Right cardiac atrium (tissue), 5 donors: ENCODE data around the gene TINCR. TPM values are rescaled to one million over a fixed set of nuclear protein-coding genes. Genes with fewer than 3 reads are reported as not detected.

ENCODE experiments used
- ATAC-seq, 2 donors: fragments of 200-7000 bp; cut with Tn5 transposase; one replicate each; pipeline versions ENCODE4 v1.8.0 to v1.9.1; 2020; ENCODE audit warnings: moderate library complexity in 2 of 2, mild to moderate bottlenecking in 1 of 2
- DNase-seq, 3 donors: peaks; one replicate each; pipeline ENCODE4 v3.0.0-alpha.2; 2020
- H3K27ac ChIP-seq: one replicate; pipeline ENCODE4 v1.5.1; 2013; ENCODE audit warnings: mild to moderate bottlenecking, low read length, control low read depth, moderate library complexity
- H3K27me3 ChIP-seq: one replicate; pipeline ENCODE4 v1.6.1; 2013; ENCODE audit not compliant: control insufficient read depth, insufficient read depth
- H3K4me1 ChIP-seq: one replicate; pipeline ENCODE4 v1.6.1; 2013; ENCODE audit warnings: low read length; ENCODE audit not compliant: control insufficient read depth, insufficient read depth
- H3K4me3 ChIP-seq: one replicate; pipeline ENCODE4 v1.5.1; 2013; ENCODE audit warnings: low read length, control low read depth
- H3K9me3 ChIP-seq: one replicate; pipeline ENCODE4 v1.6.1; 2013; ENCODE audit warnings: low read length; ENCODE audit not compliant: control insufficient read depth
- WGBS: extraction: QIAGEN DNeasy Blood & Tissue Kit; methylation state at CpG from one replicate; pipeline ENCODE4 v1.1.7; 2013; 5-methylcytosine and 5-hydroxymethylcytosine counted together
- intact Hi-C, 4 donors: fragments of 100-400 bp; cut with DNase I; formaldehyde crosslinking; loops; one replicate each; pipeline versions ENCODE4 v1.11.0 to v1.14.0; 2022 to 2023
- polyA plus RNA-seq: library from polyadenylated mRNA; stranded (reverse); fragments of 200-250 nt; gene quantifications from one replicate; pipeline ENCODE4 v1.2.3, GENCODE V29; 2013
- total RNA-seq, 4 donors: library from RNA; stranded (reverse); fragmentation: NEBNext Ultra II Directional; extraction: Animal tissue kit (Norgen Biotek cat#: 25700); gene quantifications; one replicate each; pipeline ENCODE4 v1.2.1, GENCODE V29; 2021
- donor health status: healthy with polysubstance abuse.
- donor health status: DM: no; HTN: yes; CAD: no.
- donor health status: DM: no; HTN: no; CAD: no.
- donor health status: DM: no; HTN: yes; CAD: no; lungs with severe emphysema.
- donor health status: DM: yes; HTN: yes; CAD: no.

The TINCR gene
- total and polyA plus RNA-seq, 5 donors, result 0.06 to 0.34 (median 0.10) TPM; not detected in 1

- DNase-seq (no peak), ATAC-seq (no peak)
- no peak overlapping the region for H3K4me3 ChIP-seq
- H3K4me1 ChIP-seq, result no peaks in the 10 kb centered on the region
- H3K9me3 ChIP-seq, result no peaks in the 10 kb centered on the region
- WGBS, result 86% methylated on average over 8 of the region's 8 CpGs
- intact Hi-C loops, result no loop called here
- H3K27me3 ChIP-seq, result no peaks in the 10 kb centered on the region
- no peak overlapping the region for H3K27ac ChIP-seq
Observed at GRCh38 chr19:5600797-5601196, 33.0 kb upstream of the TINCR start.

GRCh38 chr19:5595745-5596144 is 28.0 kb upstream of the TINCR start:
- intact Hi-C loops, result no loop called here
- ATAC-seq, result no peak
- no peaks in the 10 kb centered on the region for H3K4me1 ChIP-seq
- no peak overlapping the region for H3K27ac ChIP-seq
- no peak overlapping the region for H3K4me3 ChIP-seq
- WGBS, result 94% methylated on average over 9 of the region's 9 CpGs
- no peaks in the 10 kb centered on the region for H3K27me3 ChIP-seq
- no peaks in the 10 kb centered on the region for H3K9me3 ChIP-seq
- no peak for DNase-seq

GRCh38 chr19:5595129-5595528 is 27.4 kb upstream of the TINCR start:
- no peaks in the 10 kb centered on the region for H3K9me3 ChIP-seq
- H3K27me3 ChIP-seq, result no peaks in the 10 kb centered on the region
- intact Hi-C loops, result no loop called here
- ATAC-seq, result no peak
- no peak overlapping the region for H3K27ac ChIP-seq
- 94% methylated on average over 18 of the region's 18 CpGs for WGBS
- no peak for DNase-seq
- H3K4me1 ChIP-seq, result no peaks in the 10 kb centered on the region
- no peak overlapping the region for H3K4me3 ChIP-seq

DNA sequence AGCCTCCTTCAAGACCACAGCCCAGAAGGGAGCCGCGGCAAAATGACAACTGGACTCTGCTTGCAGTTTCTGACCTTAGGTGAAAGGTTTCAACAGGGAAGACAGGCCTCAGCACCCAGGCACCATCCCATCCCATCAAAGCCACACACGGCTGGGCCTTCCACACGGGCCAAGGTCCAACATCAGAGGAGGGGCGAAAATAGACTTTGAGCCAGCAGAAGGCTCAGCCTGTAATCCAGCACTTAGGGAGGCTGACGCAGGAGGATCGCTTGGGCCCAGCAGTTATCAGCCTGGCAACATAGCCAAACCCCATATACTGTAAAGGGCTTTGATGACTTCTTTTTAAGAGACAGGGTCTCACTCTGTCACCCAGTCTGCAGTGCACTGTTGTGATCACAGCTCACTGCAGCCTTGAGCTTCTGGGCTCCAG is 26.8 kb upstream of the TINCR start:
- no peaks in the 10 kb centered on the region for H3K4me1 ChIP-seq
- intact Hi-C loops, result no loop called here
- H3K27ac ChIP-seq, result no peak overlapping the region
- no peaks in the 10 kb centered on the region for H3K27me3 ChIP-seq
- no peak for DNase-seq
- no peaks in the 10 kb centered on the region for H3K9me3 ChIP-seq
- no peak overlapping the region for H3K4me3 ChIP-seq
- 87% methylated on average over 7 of the region's 7 CpGs for WGBS
- ATAC-seq, result no peak

GRCh38 chr19:5593343-5594255 is 25.8 kb upstream of the TINCR start:
- Histone ChIP-seq H3K27me3 (no peaks in the 10 kb centered on the region), H3K9me3 (no peaks in the 10 kb centered on the region), H3K4me3 (no peak overlapping the region), H3K27ac (no peak overlapping the region), H3K4me1 (peaks cover 2% of the 10 kb centered on the region)
- intact Hi-C loops, result no loop called here
- no peak for DNase-seq
- no peak for ATAC-seq
- WGBS, result 92% methylated on average over 67 of the region's 67 CpGs

- DNase-seq, result no peak
- 89% methylated on average over 24 of the region's 24 CpGs for WGBS
- H3K9me3 ChIP-seq, result no peaks in the 10 kb centered on the region
Observed at GRCh38 chr19:5592531-5593342, 25.0 kb upstream of the TINCR start.

DNA sequence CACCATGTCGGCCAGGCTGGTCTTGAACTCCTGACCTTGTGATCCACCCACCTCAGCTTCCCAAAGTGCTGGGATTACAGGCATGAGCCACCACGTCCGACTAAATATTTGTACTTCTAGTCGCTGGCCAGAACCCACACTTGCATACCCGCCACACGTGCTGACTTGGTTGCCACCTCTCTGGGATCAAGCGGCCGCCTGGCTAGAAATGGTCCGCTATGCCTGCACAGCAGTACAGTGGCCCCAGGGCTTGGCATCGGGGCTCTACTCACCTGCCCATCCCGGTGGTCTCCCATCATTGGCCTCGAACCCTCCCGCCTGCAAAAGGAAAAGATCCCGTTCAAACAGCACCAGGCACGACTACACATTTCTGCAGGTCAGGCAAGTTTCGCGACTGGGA is 23.7 kb upstream of the TINCR start:
- H3K4me1 ChIP-seq, result peaks cover 2% of the 10 kb centered on the region
- intact Hi-C loops, result no loop called here

More at GRCh38 chr19:5592531-5593342, 25.0 kb upstream of the TINCR start:
- H3K4me1 ChIP-seq, result peaks cover 2% of the 10 kb centered on the region
- H3K27me3 ChIP-seq, result no peaks in the 10 kb centered on the region
- ATAC-seq, result no peak
- no peak overlapping the region for H3K4me3 ChIP-seq
- H3K27ac ChIP-seq, result no peak overlapping the region
- intact Hi-C loops, result no loop called here

DNA sequence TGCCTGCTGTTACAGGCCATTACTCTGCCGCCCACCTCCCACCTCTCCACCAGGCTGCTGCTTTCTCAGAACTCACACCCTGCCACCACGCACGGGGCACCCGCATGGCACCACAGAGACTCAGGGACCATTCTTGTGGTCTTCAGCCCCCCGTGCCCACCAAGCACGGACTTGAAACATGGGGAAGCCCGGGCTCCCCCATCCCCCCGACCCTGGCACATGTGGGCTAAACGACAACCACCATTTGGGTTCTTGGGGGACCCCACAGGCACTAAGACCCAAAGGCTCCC is 23.1 kb upstream of the TINCR start:
- WGBS, result 89% methylated on average over 9 of the region's 9 CpGs
- intact Hi-C loops, result no loop called here
- H3K9me3 ChIP-seq, result no peaks in the 10 kb centered on the region
- no peaks in the 10 kb centered on the region for H3K27me3 ChIP-seq
- no peak overlapping the region for H3K27ac ChIP-seq
- DNase-seq (no peak), ATAC-seq (no peak)
- H3K4me1 ChIP-seq, result peaks cover 5% of the 10 kb centered on the region
- no peak overlapping the region for H3K4me3 ChIP-seq

More for the DNA sequence above, 23.7 kb upstream of the TINCR start:
- 93% methylated on average over 17 of the region's 17 CpGs for WGBS
- Histone ChIP-seq H3K9me3 (no peaks in the 10 kb centered on the region), H3K27ac (no peak overlapping the region), H3K4me3 (no peak overlapping the region), H3K27me3 (no peaks in the 10 kb centered on the region)
- DNase-seq, result no peak
- no peak for ATAC-seq

DNA sequence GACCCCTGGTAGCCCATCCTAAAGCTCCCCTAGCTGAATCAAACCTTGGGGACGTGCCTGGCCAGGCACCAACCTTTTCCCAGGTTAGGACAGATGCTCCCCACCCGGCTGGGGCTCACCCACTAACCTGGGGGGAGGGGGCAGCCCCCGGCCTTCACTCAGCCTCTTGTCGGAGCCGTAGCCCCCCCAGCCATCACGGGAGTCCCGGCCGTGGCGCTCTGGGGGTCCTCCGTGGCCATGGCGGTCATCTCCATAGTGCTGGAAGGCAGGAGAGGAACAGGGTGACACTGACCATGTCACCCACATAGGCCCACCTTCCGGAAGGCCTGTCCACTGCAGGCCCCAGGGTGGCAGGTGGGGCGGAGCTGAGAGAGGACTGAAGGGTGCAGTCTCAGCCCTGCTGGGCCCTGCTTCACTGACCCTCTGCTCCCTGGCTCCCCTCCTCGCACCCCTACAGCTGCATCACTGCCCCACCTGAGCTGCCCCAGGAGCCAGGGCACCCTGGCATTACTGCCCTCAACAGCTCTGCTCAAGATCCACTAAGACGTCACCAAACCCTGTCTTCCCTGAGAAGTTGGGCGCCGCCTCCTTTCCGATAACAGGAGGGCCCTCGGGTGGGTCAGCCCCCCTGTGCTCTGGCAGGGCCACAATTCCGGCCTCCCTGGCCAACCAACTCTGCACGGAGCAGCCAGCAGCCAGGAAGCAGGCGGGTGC is 22.6 kb upstream of the TINCR start:
- no peaks in the 10 kb centered on the region for H3K27me3 ChIP-seq
- H3K4me1 ChIP-seq, result peaks cover 9% of the 10 kb centered on the region
- DNase-seq, result no peak
- H3K9me3 ChIP-seq, result no peaks in the 10 kb centered on the region
- intact Hi-C loops, result no loop called here
- H3K27ac ChIP-seq, result no peak overlapping the region
- H3K4me3 ChIP-seq, result no peak overlapping the region
- ATAC-seq, result no peak
- whole genome bisulfite sequencing, result 87% methylated on average over 22 of the region's 22 CpGs

GRCh38 chr19:5588906-5589676 is 21.3 kb upstream of the TINCR start:
- H3K4me3 ChIP-seq, result no peak overlapping the region
- intact Hi-C loops, result loop anchor here in 1 of 4 donors (10.0 kb wide), 1 partner anchor 544 kb away; no protein-coding TSS in a partner anchor
- WGBS, result 57% methylated on average over 30 of the region's 30 CpGs
- ATAC-seq (peak; percentile 22 to 49), DNase-seq (no peak)
- no peaks in the 10 kb centered on the region for H3K27me3 ChIP-seq
- H3K4me1 ChIP-seq, result peaks cover 11% of the 10 kb centered on the region
- no peaks in the 10 kb centered on the region for H3K9me3 ChIP-seq
- peak overlapping the region; percentile 30 for H3K27ac ChIP-seq
